GM10266 (cell line): ENCODE measurements around the gene EDC3.

Experiments used
- DNase-seq: peaks from one replicate; pipeline ENCODE4 v3.0.0; 2012; ENCODE audit errors: extremely low spot score
- CTCF ChIP-seq: IDR thresholded peaks from 2 replicates; pipeline ENCODE4 v1.5.1; 2012; ENCODE audit warnings: mild to moderate bottlenecking, low read depth; ENCODE audit not compliant: control insufficient read depth, insufficient read depth; ENCODE audit errors: missing control alignments

EDC3 gene

GRCh38 chr15:74622758-74623157 is 73.1 kb downstream of the EDC3 start:
- DNase-seq, result no peak
- no peak for TF ChIP-seq CTCF

DNA sequence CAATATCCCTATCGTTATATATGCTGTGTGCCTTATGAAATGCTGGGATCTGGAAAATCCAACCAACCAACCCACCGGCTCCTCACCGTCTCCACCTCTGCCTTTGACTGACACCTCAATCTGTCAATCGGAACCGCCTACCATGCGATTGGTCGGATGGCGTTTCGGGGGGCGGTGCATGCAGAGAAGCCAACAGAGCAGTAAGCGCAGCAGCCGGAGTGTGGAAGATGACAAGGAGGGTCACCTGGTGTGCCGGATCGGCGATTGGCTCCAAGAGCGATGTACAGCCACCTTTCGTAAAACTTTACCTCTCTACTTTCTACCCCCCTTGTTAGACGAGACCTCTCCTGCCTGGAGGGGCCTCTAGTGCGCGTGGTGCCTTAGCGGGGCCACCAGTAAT is 73.9 kb downstream of the EDC3 start:
- DNase-seq, result no peak
- no peak for TF ChIP-seq CTCF

- no peak for TF ChIP-seq CTCF
- no peak for DNase-seq
Measured at GRCh38 chr15:74621546-74621920, 74.3 kb downstream of the EDC3 start.

- TF ChIP-seq CTCF, result peak; percentile 97
- DNase-seq, result peak; percentile 80
Measured at GRCh38 chr15:74620636-74621545, 74.9 kb downstream of the EDC3 start.

DNA sequence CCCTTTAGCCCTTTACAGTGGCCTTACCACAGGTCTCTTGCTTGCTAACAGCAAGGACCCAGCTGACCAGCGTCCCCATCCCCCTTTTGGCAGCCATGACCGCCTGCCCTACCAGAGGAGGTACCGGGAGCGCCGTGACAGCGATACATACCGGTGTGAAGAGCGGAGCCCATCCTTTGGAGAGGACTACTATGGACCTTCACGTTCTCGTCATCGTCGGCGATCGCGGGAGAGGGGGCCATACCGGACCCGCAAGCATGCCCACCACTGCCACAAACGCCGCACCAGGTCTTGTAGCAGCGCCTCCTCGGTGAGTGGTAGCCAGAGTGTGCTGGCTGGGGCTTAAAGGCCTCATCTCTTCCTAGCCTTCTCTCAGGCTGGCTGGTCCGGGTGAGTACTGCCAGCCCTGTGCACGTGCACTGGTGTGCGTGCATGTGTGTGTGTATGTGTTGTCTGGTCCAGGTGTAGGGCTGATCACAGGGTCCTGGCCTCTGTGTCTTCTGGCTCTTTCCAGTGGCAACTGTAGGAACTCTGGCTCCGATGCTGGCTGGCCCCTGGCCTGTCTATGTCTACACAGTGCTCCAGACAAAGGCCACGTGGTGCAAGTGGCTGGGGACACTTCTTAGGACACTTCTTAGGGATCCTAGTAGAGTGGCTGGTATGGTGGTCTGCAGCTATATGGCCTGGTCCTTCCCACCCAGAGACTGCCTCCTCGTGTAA is 75.7 kb downstream of the EDC3 start:
- TF ChIP-seq CTCF, result no peak
- DNase-seq, result no peak

DNA sequence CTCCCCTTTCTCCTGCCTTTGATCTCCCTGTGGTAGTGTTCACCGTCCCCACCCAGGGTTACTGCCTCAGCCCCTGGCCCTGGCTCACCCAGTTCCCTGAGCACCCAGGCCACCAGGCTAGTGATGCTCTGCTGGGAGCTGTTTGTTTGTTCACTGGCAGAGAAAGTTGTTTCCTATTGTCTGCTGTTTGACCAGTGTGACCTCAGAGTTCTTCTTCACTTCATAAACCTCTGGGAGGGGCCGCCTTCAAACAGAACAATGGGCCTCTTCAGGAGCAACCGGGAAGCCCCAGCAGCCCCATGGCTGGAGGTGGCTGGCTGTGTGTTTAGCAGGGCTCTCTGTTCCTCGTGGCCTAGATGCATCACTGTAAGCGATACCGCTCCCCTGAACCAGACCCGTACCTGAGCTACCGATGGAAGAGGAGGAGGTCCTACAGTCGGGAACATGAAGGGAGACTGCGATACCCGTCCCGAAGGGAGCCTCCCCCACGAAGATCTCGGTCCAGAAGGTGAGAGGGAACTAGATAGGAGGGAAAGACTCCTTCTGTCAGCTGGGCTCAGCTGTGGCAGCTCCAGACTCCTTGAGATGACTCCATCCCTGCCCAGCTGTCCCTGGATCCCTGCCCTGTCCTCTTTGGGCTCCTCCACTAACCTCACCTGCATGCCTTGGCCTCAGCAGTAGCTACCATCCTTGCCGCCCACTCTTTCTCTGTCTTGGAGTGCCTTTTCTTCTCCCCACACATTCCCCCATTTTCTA is 76.8 kb downstream of the EDC3 start:
- DNase-seq, result no peak
- TF ChIP-seq CTCF, result no peak
